AG04450 (cell line): ENCODE results near the gene ARHGAP1. TPM values are rescaled to one million over a fixed set of nuclear protein-coding genes. Genes with fewer than 3 reads are reported as not detected.

ENCODE experiments used
- CTCF ChIA-PET: fragments of 300-600, 350-600 bp; formaldehyde crosslinking; extraction: SDS; loops from one replicate; lab custom pipeline; 2022; ENCODE audit warnings: antibody characterized with exemption, inconsistent platforms; lab: Charles Lee
- POLR2A ChIA-PET: fragments of 350-600 bp; formaldehyde crosslinking; extraction: SDS; loops from one replicate; lab custom pipeline; 2021; ENCODE audit warnings: antibody characterized with exemption, inconsistent platforms; lab: Yijun Ruan, JAX
- DNase-seq: peaks from one replicate; pipeline ENCODE4 v3.0.0-alpha.2; 2011; ENCODE audit warnings: low read depth, low spot score
- H3K27ac ChIP-seq: one replicate; pipeline ENCODE4 v1.5.1; 2012; ENCODE audit warnings: low read depth, low read length, control low read depth
- H3K27me3 ChIP-seq: one replicate; pipeline ENCODE4 v1.6.0; 2012; ENCODE audit warnings: low read length; ENCODE audit not compliant: control insufficient read depth, insufficient read depth
- H3K4me3 ChIP-seq: 2 replicates; pipeline ENCODE4 v1.5.1; 2011; ENCODE audit warnings: mild to moderate bottlenecking, low read depth, low read length, control low read depth
- H3K9me3 ChIP-seq: 2 replicates; pipeline ENCODE4 v1.5.1; 2012; ENCODE audit warnings: low read length; ENCODE audit not compliant: control insufficient read depth, insufficient read depth
- polyA plus RNA-seq: library from polyadenylated mRNA; depleted of rRNA; stranded (reverse); fragments of >200 nt; gene quantifications from 2 replicates; pipeline ENCODE4 v1.2.3, GENCODE V29; 2011
- TF ChIP-seq, protein P1 (sequence below): IDR thresholded peaks from 2 replicates; pipeline ENCODE4 v1.5.1; 2011; ENCODE audit warnings: low read depth, low read length, control low read depth, inconsistent platforms

The ARHGAP1 gene
- polyA plus RNA-seq, 1 experiment = 42.4 TPM

DNA sequence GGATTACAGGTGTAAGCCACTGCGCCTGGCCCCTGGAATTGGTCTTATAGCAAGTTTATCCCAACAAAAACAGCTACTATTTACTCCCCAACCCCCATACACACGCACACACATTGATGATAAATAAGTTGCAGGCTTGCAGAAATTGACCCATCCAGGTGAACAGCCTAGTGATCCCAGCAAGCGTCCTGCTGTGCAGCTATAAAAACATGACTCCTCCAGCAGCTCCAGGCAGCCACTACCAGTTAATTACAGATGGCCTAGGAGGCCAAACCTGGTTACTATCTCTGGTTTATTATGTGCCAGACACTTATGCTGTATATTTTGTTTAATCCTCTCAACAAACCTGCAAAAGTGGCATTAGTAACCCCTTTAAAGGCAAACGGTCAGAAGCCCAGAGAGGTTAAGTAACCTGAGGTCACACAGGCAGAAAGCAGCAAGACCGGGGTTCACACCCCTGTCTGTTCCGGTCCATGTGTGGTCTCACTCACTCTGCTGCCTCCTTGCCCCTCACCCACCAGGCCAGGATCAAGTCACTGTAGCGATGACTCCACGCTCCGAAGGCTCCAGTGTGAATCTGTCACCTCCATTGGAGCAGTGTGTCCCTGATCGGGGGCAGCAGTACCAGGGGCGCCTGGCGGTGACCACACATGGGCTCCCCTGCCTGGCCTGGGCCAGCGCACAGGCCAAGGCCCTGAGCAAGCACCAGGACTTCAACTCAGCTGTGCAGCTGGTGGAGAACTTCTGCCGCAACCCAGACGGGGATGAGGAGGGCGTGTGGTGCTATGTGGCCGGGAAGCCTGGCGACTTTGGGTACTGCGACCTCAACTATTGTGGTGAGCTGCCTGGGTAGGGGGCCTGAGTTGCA, 25.2 kb upstream of the ARHGAP1 start:
- CTCF ChIA-PET = no interaction called here

DNA sequence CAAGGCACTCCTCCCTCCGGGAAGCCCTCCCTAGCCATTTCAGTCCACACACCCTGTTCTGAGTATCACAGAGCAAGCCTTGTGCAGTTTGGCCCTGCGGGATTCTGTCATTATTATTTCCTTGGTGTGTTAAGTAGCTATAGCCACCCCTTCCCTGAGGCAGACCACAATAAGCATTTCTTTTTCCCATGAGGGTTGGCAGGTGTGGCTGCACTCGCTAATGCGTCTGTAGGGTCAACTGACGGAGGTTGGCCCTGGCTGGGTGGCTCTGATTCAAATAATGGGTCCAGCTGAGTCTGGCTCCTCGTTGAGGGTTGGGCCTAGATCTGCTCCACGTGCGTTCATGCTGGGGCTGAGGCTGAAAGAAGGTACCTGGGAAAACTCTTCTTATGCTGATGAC, 23.7 kb upstream of the ARHGAP1 start:
- no peak overlapping the region for H3K27ac ChIP-seq
- no peaks in the 10 kb centered on the region; the same call in 1 of the 2 replicates for H3K9me3 ChIP-seq
- H3K4me3 ChIP-seq = no peak overlapping the region
- DNase-seq = no peak
- ChIA-PET CTCF (no interaction called here), POLR2A (no interaction called here)
- TF ChIP-seq, protein P1, sequence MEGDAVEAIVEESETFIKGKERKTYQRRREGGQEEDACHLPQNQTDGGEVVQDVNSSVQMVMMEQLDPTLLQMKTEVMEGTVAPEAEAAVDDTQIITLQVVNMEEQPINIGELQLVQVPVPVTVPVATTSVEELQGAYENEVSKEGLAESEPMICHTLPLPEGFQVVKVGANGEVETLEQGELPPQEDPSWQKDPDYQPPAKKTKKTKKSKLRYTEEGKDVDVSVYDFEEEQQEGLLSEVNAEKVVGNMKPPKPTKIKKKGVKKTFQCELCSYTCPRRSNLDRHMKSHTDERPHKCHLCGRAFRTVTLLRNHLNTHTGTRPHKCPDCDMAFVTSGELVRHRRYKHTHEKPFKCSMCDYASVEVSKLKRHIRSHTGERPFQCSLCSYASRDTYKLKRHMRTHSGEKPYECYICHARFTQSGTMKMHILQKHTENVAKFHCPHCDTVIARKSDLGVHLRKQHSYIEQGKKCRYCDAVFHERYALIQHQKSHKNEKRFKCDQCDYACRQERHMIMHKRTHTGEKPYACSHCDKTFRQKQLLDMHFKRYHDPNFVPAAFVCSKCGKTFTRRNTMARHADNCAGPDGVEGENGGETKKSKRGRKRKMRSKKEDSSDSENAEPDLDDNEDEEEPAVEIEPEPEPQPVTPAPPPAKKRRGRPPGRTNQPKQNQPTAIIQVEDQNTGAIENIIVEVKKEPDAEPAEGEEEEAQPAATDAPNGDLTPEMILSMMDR = no peak
- no peaks in the 10 kb centered on the region for H3K27me3 ChIP-seq

More for the DNA sequence above, 25.2 kb upstream of the ARHGAP1 start:
- DNase-seq = no peak
- POLR2A ChIA-PET = interaction anchor here (0.6 kb wide), 1 partner anchor 34 kb away, joined by 3 read pairs; no protein-coding TSS in a partner anchor
- Histone ChIP-seq H3K4me3 (no peak overlapping the region), H3K9me3 (no peaks in the 10 kb centered on the region; the same call in 1 of the 2 replicates), H3K27me3 (no peaks in the 10 kb centered on the region), H3K27ac (no peak overlapping the region)
- TF ChIP-seq, protein P1 = no peak

DNA sequence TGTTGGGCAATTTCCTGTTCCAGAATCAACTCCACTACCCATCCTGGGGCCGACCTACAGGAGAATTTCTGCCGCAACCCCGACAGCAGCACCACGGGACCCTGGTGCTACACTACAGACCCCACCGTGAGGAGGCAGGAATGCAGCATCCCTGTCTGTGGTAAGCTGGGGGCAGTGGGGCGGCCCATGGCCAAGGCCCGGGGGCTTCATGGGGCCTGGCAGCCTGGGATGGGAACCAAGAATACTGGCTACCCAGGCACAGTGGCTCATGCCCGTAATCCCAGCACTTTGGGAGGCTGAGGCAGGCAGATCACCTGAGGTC, 22.9 kb upstream of the ARHGAP1 start:
- ChIA-PET POLR2A (no interaction called here), CTCF (no interaction called here)
- no peaks in the 10 kb centered on the region for H3K27me3 ChIP-seq
- H3K9me3 ChIP-seq = no peaks in the 10 kb centered on the region
- TF ChIP-seq, protein P1 = no peak
- no peak for DNase-seq
- no peak overlapping the region for H3K27ac ChIP-seq
- no peak overlapping the region for H3K4me3 ChIP-seq

DNA sequence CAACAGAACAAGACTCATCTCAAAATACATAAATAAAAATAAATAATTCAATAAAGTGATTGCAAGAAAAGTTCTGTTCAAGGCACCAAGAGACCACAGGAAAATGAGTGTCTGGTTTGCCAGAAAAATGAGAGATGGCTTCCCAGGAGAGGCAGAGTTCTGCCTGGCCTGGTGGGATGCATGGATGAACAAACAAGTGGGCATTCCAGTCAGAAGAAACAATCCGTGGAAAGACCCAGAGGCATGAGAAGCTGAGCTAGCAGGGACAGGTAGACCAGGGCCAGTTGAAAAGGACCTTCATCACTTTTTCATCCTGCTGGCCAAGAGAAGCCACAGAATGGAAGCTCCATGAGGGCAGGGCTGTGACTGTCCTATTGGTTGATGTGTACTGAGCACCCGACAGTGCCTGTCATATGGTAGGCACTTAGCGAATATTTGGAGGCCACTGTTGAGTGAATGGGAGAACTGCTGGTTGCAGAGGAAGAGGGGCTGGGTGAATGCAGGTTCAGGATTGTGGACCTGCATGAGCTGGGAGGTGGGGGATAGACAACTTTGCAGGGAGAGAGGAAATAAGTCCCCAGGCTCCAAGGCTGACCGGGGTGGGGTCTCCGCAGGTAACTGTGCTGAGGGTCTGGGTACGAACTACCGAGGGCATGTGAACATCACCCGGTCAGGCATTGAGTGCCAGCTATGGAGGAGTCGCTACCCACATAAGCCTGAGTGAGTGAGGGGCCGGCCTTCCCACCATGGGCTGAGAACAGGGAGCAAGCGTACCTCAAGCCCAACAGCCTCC, 22.3 kb upstream of the ARHGAP1 start:
- CTCF ChIA-PET = no interaction called here
- TF ChIP-seq, protein P1 = no peak
- DNase-seq = no peak
- H3K9me3 ChIP-seq = no peaks in the 10 kb centered on the region
- POLR2A ChIA-PET = no interaction called here
- no peak overlapping the region for H3K27ac ChIP-seq
- no peak overlapping the region for H3K4me3 ChIP-seq
- H3K27me3 ChIP-seq = no peaks in the 10 kb centered on the region

DNA sequence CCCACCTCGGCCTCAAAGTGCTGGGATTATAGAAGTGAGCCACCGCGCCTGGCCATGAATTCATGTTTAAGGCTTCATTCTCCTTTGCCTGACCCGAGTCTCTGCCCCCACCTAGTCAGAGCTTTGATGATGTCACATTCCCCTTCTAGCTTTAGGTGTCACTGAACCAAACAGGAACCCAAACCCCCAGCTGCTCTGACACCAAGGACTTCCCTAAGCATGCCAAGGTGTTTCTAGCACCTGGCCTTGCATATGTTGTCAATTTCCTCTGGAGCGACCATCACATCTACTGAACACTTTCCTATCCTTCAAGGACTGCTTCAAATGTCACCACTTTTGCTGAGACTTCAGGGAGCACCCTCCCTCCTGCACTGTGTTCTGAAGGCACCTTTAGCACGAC, 20.9 kb upstream of the ARHGAP1 start:
- TF ChIP-seq, protein P1 = no peak
- Histone ChIP-seq H3K9me3 (no peaks in the 10 kb centered on the region), H3K4me3 (no peak overlapping the region), H3K27me3 (no peaks in the 10 kb centered on the region), H3K27ac (no peak overlapping the region)
- POLR2A ChIA-PET = no interaction called here
- CTCF ChIA-PET = no interaction called here
- DNase-seq = no peak
